C4-2B (cell line): Measurements from ENCODE around the gene ASB10.

ENCODE experiments used
- ZFX ChIP-seq: fragments of 450-650 bp; IDR thresholded peaks from 2 replicates; pipeline ENCODE4 v1.6.1; 2017
- TF ChIP-seq, protein P1 (sequence below): fragments of 450-650 bp; conservative IDR thresholded peaks from 2 replicates; pipeline ENCODE4 v1.5.1; 2017; ENCODE audit warnings: mild to moderate bottlenecking

DNA sequence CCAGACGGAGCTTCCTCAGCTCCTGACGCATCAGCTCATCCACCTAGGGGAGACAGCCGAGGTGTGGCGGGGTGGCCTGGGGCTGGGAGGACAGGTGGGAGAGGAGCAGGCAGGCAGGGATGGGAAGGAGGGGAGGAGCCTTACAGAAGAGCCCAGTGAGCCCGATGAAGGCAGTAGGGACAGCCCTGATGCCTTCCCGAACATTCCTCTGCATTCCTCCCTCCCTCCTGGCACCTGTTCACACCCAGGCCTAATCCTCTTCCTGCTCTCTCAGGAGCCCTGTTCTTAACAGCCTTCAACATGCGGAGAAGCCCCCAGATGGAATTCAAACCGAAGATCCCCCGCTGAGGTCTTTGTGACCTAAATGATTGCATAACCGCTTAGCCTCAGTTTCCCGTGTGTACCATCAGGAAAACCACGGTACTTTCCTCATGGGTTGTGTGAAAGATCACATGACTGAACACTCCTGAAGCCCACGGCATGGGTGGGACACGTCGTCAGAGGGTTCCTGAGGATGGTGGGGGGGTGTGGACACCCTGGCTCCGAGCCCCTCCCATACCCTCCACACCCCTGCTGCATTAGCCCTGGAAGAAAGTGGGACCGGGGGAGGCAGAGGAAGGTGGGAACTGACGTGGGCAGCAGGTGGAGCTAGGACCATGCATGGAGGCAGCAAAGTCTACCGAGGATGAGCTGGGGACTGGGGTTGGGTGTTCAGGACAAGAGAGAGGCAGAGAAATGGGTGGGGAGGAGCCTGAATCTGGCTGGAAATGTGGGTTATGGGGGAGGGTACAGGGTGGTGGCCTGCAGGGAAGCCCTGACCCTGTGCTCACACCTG is 8.8 kb upstream of the ASB10 start:
- TF ChIP-seq, protein P1, sequence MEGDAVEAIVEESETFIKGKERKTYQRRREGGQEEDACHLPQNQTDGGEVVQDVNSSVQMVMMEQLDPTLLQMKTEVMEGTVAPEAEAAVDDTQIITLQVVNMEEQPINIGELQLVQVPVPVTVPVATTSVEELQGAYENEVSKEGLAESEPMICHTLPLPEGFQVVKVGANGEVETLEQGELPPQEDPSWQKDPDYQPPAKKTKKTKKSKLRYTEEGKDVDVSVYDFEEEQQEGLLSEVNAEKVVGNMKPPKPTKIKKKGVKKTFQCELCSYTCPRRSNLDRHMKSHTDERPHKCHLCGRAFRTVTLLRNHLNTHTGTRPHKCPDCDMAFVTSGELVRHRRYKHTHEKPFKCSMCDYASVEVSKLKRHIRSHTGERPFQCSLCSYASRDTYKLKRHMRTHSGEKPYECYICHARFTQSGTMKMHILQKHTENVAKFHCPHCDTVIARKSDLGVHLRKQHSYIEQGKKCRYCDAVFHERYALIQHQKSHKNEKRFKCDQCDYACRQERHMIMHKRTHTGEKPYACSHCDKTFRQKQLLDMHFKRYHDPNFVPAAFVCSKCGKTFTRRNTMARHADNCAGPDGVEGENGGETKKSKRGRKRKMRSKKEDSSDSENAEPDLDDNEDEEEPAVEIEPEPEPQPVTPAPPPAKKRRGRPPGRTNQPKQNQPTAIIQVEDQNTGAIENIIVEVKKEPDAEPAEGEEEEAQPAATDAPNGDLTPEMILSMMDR = no peak
- no peak for TF ChIP-seq ZFX
